CD4-positive, alpha-beta T cell (primary cell): ENCODE data around the gene RUNX1. TPM values are rescaled to one million over a fixed set of nuclear protein-coding genes. Genes with fewer than 3 reads are reported as not detected.

Experiments
- ATAC-seq: fragments of 200-7000 bp; cut with Tn5 transposase; one replicate; pipeline ENCODE4 v1.10.0; 2022; ENCODE audit warnings: mild to moderate bottlenecking; ENCODE audit not compliant: poor library complexity
- CTCF ChIA-PET: fragments of 350-600 bp; sonication (Branson Sonifier 250); formaldehyde crosslinking; loops from one replicate; lab custom pipeline; 2021; ENCODE audit warnings: antibody characterized with exemption, inconsistent platforms; lab: Charles Lee
- POLR2A ChIA-PET: fragments of 350-600 bp; sonication (Branson Sonifier 250); formaldehyde crosslinking; loops from one replicate; lab custom pipeline; 2021; ENCODE audit warnings: antibody characterized with exemption, inconsistent platforms; lab: Charles Lee
- DNase-seq, 14 experiments: peaks; one replicate each; pipeline ENCODE4 v3.0.0-alpha.2; 2013 to 2020; ENCODE audit warnings: mixed read lengths in 2 of 14
- H3K27ac ChIP-seq, 2 donors: one replicate each; pipeline versions ENCODE4 v1.5.1 to v1.7.0; 2013; ENCODE audit warnings: low read length in 2 of 2, low read depth in 1 of 2, mild to moderate bottlenecking in 1 of 2
- H3K27me3 ChIP-seq, 2 experiments: 1 replicate in 1 of 2; 2 replicates in 1 of 2; pipeline versions ENCODE4 v1.6.1 to v1.7.0; 2013; ENCODE audit warnings: low read length in 2 of 2, control low read depth in 1 of 2, mild to moderate bottlenecking in 1 of 2, moderate library complexity in 1 of 2; ENCODE audit not compliant: insufficient read depth in 2 of 2, control insufficient read depth in 1 of 2
- H3K36me3 ChIP-seq: one replicate; pipeline ENCODE4 v1.6.1; 2013; ENCODE audit warnings: low read length, control low read depth; ENCODE audit not compliant: insufficient read depth
- H3K4me1 ChIP-seq: one replicate; pipeline ENCODE4 v1.6.1; 2013; ENCODE audit warnings: low read length, control low read depth; ENCODE audit not compliant: insufficient read depth
- H3K4me3 ChIP-seq: one replicate; pipeline ENCODE4 v1.5.1; 2013; ENCODE audit warnings: mild to moderate bottlenecking, low read length, moderate library complexity
- H3K9me3 ChIP-seq, 2 experiments: 1 replicate in 1 of 2; 2 replicates in 1 of 2; pipeline versions ENCODE4 v1.6.1 to v1.7.0; 2013; ENCODE audit warnings: low read length in 2 of 2, mild to moderate bottlenecking in 2 of 2, control low read depth in 1 of 2, moderate library complexity in 1 of 2; ENCODE audit not compliant: control insufficient read depth in 1 of 2, insufficient read depth in 1 of 2
- H3K27ac Mint-ChIP-seq: one replicate; pipeline ENCODE4 v1.8.0; 2020; ENCODE audit warnings: mixed read lengths
- H3K27me3 Mint-ChIP-seq: one replicate; pipeline ENCODE4 v1.8.0; 2021; ENCODE audit warnings: mixed read lengths
- H3K36me3 Mint-ChIP-seq: one replicate; pipeline ENCODE4 v1.8.0; 2021; ENCODE audit warnings: low read depth, mixed read lengths
- H3K4me1 Mint-ChIP-seq: one replicate; pipeline ENCODE4 v1.8.0; 2021; ENCODE audit warnings: low read depth, mixed read lengths
- H3K4me3 Mint-ChIP-seq: one replicate; pipeline ENCODE4 v1.8.0; 2020; ENCODE audit warnings: mild to moderate bottlenecking, mixed read lengths
- H3K9me3 Mint-ChIP-seq: one replicate; pipeline ENCODE4 v1.8.0; 2020; ENCODE audit warnings: mixed read lengths
- CTCF ChIP-seq: fragments of 200-600 bp; IDR thresholded peaks from one replicate; pipeline ENCODE4 v1.8.0; 2022; ENCODE audit warnings: antibody characterized with exemption, mild to moderate bottlenecking
- intact Hi-C, 2 experiments: fragments of 100-400 bp; cut with DNase I in 1 of 2; cut with micrococcal nuclease in 1 of 2; formaldehyde crosslinking; loops; one replicate each; pipeline versions ENCODE4 v1.15.1 to v1.9.0; 2023 to 2025; cut with DNase I, micrococcal nuclease
- total RNA-seq, 174 experiments: library from RNA in 2 of 174; stranded (reverse) in 2 of 174; gene quantifications; one replicate each; pipeline ENCODE4 v1.2.3 and lab custom pipeline; 2021 to 2026

The RUNX1 gene
- total RNA-seq, 2 experiments from 2014 or later = 71.7 to 74.3 TPM

- CTCF ChIA-PET = interaction anchor here (1.2 kb wide), 1 partner anchor 544 kb away, joined by 3 read pairs; no protein-coding TSS in a partner anchor
- H3K27me3 ChIP-seq = no peaks in the 10 kb centered on the region
- H3K36me3 ChIP-seq = peaks cover 80% of the 10 kb centered on the region
- intact Hi-C loops = no loop called here
- ATAC-seq (no peak), DNase-seq (no peak)
- no peak for TF ChIP-seq CTCF
- POLR2A ChIA-PET = interaction anchor here (1.4 kb wide), 1 partner anchor 16 kb away, joined by 3 read pairs; no protein-coding TSS in a partner anchor
- no peak overlapping the region for H3K4me3 ChIP-seq
- H3K4me3 Mint-ChIP-seq = no peak overlapping the region
- H3K9me3 Mint-ChIP-seq = no peaks in the 10 kb centered on the region
- H3K4me1 ChIP-seq = peaks cover 25% of the 10 kb centered on the region
- H3K27me3 Mint-ChIP-seq = no peaks in the 10 kb centered on the region
- peaks cover 43% of the 10 kb centered on the region for H3K4me1 Mint-ChIP-seq
- H3K36me3 Mint-ChIP-seq = peaks cover 99% of the 10 kb centered on the region
- no peak overlapping the region for H3K27ac ChIP-seq
- H3K27ac Mint-ChIP-seq = no peak overlapping the region
- H3K9me3 ChIP-seq = no peaks in the 10 kb centered on the region
Measured at GRCh38 chr21:34834290-34834689, 214.8 kb downstream of the RUNX1 start.

GRCh38 chr21:34833465-34833864 is 215.6 kb downstream of the RUNX1 start:
- no peak overlapping the region for H3K27ac Mint-ChIP-seq
- Histone ChIP-seq H3K27me3 (no peaks in the 10 kb centered on the region), H3K4me3 (no peak overlapping the region), H3K36me3 (peaks cover 88% of the 10 kb centered on the region), H3K4me1 (peaks cover 25% of the 10 kb centered on the region), H3K27ac (no peak overlapping the region), H3K9me3 (no peaks in the 10 kb centered on the region)
- CTCF ChIA-PET = interaction anchor here (1.2 kb wide), 1 partner anchor 545 kb away, joined by 3 read pairs; no protein-coding TSS in a partner anchor
- H3K4me1 Mint-ChIP-seq = peaks cover 35% of the 10 kb centered on the region
- no peaks in the 10 kb centered on the region for H3K27me3 Mint-ChIP-seq
- ATAC-seq (no peak), DNase-seq (no peak)
- intact Hi-C loops = no loop called here
- no peak for TF ChIP-seq CTCF
- H3K4me3 Mint-ChIP-seq = no peak overlapping the region
- POLR2A ChIA-PET = interaction anchor here (1.4 kb wide), 1 partner anchor 15 kb away, joined by 3 read pairs; no protein-coding TSS in a partner anchor
- H3K9me3 Mint-ChIP-seq = no peaks in the 10 kb centered on the region
- peaks cover 99% of the 10 kb centered on the region for H3K36me3 Mint-ChIP-seq

- Mint-ChIP-seq H3K4me3 (no peak overlapping the region), H3K36me3 (peaks cover 98% of the 10 kb centered on the region), H3K27me3 (no peaks in the 10 kb centered on the region), H3K9me3 (no peaks in the 10 kb centered on the region), H3K4me1 (peaks cover 20% of the 10 kb centered on the region), H3K27ac (peak overlapping the region; percentile 47)
- peaks cover 95% of the 10 kb centered on the region for H3K36me3 ChIP-seq
- ATAC-seq = no peak
- ChIA-PET CTCF (no interaction called here), POLR2A (no interaction called here)
- no peak overlapping the region for H3K27ac ChIP-seq
- H3K4me3 ChIP-seq = no peak overlapping the region
- DNase-seq = no peak
- peaks cover 16% of the 10 kb centered on the region for H3K4me1 ChIP-seq
- intact Hi-C loops = no loop called here
- no peak for TF ChIP-seq CTCF
- no peaks in the 10 kb centered on the region for H3K27me3 ChIP-seq
- H3K9me3 ChIP-seq = peaks cover 4% of the 10 kb centered on the region in 2 experiments
Measured at GRCh38 chr21:34830386-34831170, 218.5 kb downstream of the RUNX1 start.
